CD14-positive monocyte (primary cell): ENCODE data around the gene ASPHD2. TPM values are rescaled to one million over a fixed set of nuclear protein-coding genes. Genes with fewer than 3 reads are reported as not detected.
A peak's percentile ranks its signal among the peaks of the same experiment; 100 is the strongest.

Experiments used
- DNase-seq, 3 donors: peaks; one replicate each; pipeline ENCODE4 v3.0.0-alpha.2; 2011 to 2022
- H2AFZ ChIP-seq: 2 replicates; pipeline ENCODE4 v1.6.0; 2012; ENCODE audit warnings: mild to moderate bottlenecking, low read depth, low read length, inconsistent platforms; ENCODE audit not compliant: insufficient read depth, poor library complexity, severe bottlenecking
- H3K27ac ChIP-seq, 2 donors: 1 replicate in 1 of 2; 2 replicates in 1 of 2; pipeline ENCODE4 v1.5.1; 2012 to 2013; ENCODE audit warnings: low read length in 2 of 2, control low read depth in 1 of 2, inconsistent platforms in 1 of 2, low read depth in 1 of 2, mild to moderate bottlenecking in 1 of 2
- H3K27me3 ChIP-seq, 2 donors: one replicate each; pipeline versions ENCODE4 v1.6.0 to v1.6.1; 2011 to 2013; ENCODE audit warnings: low read length in 2 of 2; ENCODE audit not compliant: control insufficient read depth in 2 of 2, insufficient read depth in 2 of 2
- H3K36me3 ChIP-seq, 2 donors: replicated peaks in 1 of 2; 1 replicate in 1 of 2; 2 replicates in 1 of 2; pipeline versions ENCODE4 v1.5.1 to v1.6.1; 2012 to 2013; ENCODE audit warnings: low read length in 2 of 2, control low read depth in 1 of 2, inconsistent platforms in 1 of 2, mild to moderate bottlenecking in 1 of 2; ENCODE audit not compliant: insufficient read depth in 2 of 2, control insufficient read depth in 1 of 2
- H3K4me1 ChIP-seq, 2 donors: 1 replicate in 1 of 2; 2 replicates in 1 of 2; pipeline versions ENCODE4 v1.5.1 to v1.6.1; 2012 to 2013; ENCODE audit warnings: low read length in 2 of 2, control low read depth in 1 of 2, inconsistent platforms in 1 of 2, mild to moderate bottlenecking in 1 of 2, moderate library complexity in 1 of 2; ENCODE audit not compliant: insufficient read depth in 2 of 2, control insufficient read depth in 1 of 2
- H3K4me2 ChIP-seq: replicated peaks from 2 replicates; pipeline ENCODE3; 2012; ENCODE audit warnings: low read length, moderate library complexity, mild to moderate bottlenecking; ENCODE audit not compliant: poor library complexity, severe bottlenecking; ENCODE audit errors: extremely low read depth
- H3K4me3 ChIP-seq, 3 experiments: fragments of 200-600 bp in 1 of 3; sonication (generic) in 1 of 3; replicated peaks in 1 of 3; 1 replicate in 2 of 3; 2 replicates in 1 of 3; pipeline ENCODE4 v1.5.1; 2011 to 2013; ENCODE audit warnings: low read length in 3 of 3, mild to moderate bottlenecking in 3 of 3, control low read depth in 2 of 3, low read depth in 2 of 3, inconsistent platforms in 1 of 3, moderate library complexity in 1 of 3
- H3K79me2 ChIP-seq: 2 replicates; pipeline ENCODE4 v1.6.0; 2012; ENCODE audit warnings: mild to moderate bottlenecking, control low read depth, inconsistent platforms, low read length, moderate library complexity; ENCODE audit not compliant: insufficient read depth
- H3K9ac ChIP-seq: 2 replicates; pipeline ENCODE4 v1.6.0; 2017; ENCODE audit warnings: low read length, mild to moderate bottlenecking; ENCODE audit not compliant: insufficient read depth, poor library complexity, severe bottlenecking
- H3K9me3 ChIP-seq, 2 donors: replicated peaks in 1 of 2; 1 replicate in 1 of 2; 2 replicates in 1 of 2; pipeline versions ENCODE4 v1.5.1 to v1.6.1; 2012 to 2013; ENCODE audit warnings: low read length in 2 of 2, control low read depth in 1 of 2; ENCODE audit not compliant: control insufficient read depth in 1 of 2, insufficient read depth in 1 of 2
- H4K20me1 ChIP-seq: 2 replicates; pipeline ENCODE4 v1.6.0; 2012; ENCODE audit warnings: mild to moderate bottlenecking, low read length, control low read depth, moderate library complexity; ENCODE audit not compliant: insufficient read depth
- H3K27ac Mint-ChIP-seq, 7 donors: one replicate each; pipeline ENCODE4 v1.8.0; 2020; ENCODE audit warnings: mild to moderate bottlenecking in 7 of 7, mixed read lengths in 7 of 7, moderate library complexity in 6 of 7, inconsistent platforms in 2 of 7
- H3K27me3 Mint-ChIP-seq, 3 donors: one replicate each; pipeline ENCODE4 v1.8.0; 2021 to 2022; ENCODE audit warnings: low read depth in 3 of 3, mild to moderate bottlenecking in 3 of 3, mixed read lengths in 3 of 3, moderate library complexity in 3 of 3, inconsistent platforms in 1 of 3
- H3K36me3 Mint-ChIP-seq, 2 donors: one replicate each; pipeline ENCODE4 v1.8.0; 2020; ENCODE audit warnings: mixed read lengths in 2 of 2, inconsistent platforms in 1 of 2, mild to moderate bottlenecking in 1 of 2
- H3K4me1 Mint-ChIP-seq: one replicate; pipeline ENCODE4 v1.8.0; 2020; ENCODE audit warnings: mild to moderate bottlenecking, mixed read lengths
- H3K4me3 Mint-ChIP-seq, 2 donors: one replicate each; pipeline ENCODE4 v1.8.0; 2020; ENCODE audit warnings: mild to moderate bottlenecking in 2 of 2, mixed read lengths in 2 of 2, moderate library complexity in 1 of 2
- H3K9me3 Mint-ChIP-seq, 7 donors: one replicate each; pipeline ENCODE4 v1.8.0; 2020 to 2022; ENCODE audit warnings: mixed read lengths in 7 of 7, mild to moderate bottlenecking in 6 of 7, moderate library complexity in 6 of 7, inconsistent platforms in 2 of 7
- WGBS: methylation state at CpG from one replicate; pipeline ENCODE4 v1.1.5; 2013; ENCODE audit warnings: missing lambda C conversion rate; ENCODE audit not compliant: insufficient coverage; 5-methylcytosine and 5-hydroxymethylcytosine counted together
- intact Hi-C, 2 donors: fragments of 100-400 bp; cut with micrococcal nuclease; formaldehyde crosslinking; loops; one replicate each; pipeline versions ENCODE4 v1.15.0 to v1.15.1; 2023
- polyA plus RNA-seq, 3 donors: library from polyadenylated mRNA; depleted of rRNA in 1 of 3; unstranded in 2 of 3; stranded (reverse) in 1 of 3; fragments of 300-500 nt in 2 of 3; fragments of >200 nt in 1 of 3; fragmentation: Illumina TruSeq in 2 of 3; gene quantifications; 1 replicate in 2 of 3; 2 replicates in 1 of 3; pipeline ENCODE4 v1.2.3, GENCODE V29; 2012 to 2021
- TF ChIP-seq, protein P1 (sequence below): fragments of 200-600 bp; IDR thresholded peaks from one replicate; pipeline ENCODE4 v1.8.0; 2022; ENCODE audit warnings: antibody characterized with exemption, mild to moderate bottlenecking

ASPHD2 gene
- polyA plus RNA-seq, 3 donors: 2.6 to 6.2 (median 4.1) TPM

DNA sequence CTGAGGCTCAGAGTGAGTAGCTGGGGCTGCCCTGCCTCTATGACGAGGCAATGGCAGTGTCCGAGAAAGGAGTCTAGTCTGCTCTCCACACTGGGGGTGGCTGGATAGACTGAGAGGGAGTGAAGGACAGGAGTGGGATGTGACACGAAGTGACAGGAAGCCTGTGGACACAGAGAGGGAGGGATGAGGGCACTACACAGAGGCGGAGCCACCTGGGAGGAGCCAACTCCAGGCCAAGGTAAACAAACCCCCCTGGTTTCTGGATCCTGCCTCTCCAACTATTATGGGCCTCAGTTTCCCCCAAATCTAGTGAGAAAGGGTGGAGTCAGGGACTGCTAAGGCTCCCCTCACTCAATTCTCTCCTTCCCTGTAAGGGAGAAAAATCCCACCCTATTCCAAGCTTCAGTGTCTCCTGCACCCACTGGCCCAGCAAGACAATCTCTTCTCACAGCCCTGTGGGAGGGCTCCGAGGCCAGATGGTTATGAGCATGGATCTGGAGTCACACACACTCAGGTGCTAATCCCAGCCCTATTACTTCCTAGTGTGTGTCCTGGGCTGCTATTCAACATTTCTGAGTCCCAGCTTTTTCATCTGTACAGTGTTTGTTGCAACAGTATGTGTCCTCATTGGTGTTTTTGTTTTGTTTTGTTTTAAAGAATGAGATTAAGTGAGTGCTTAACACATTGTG lies 24.9 kb downstream of the ASPHD2 start:
- Histone ChIP-seq H3K9ac (no peak overlapping the region), H3K9me3 (no peaks in the 10 kb centered on the region), H4K20me1 (no peaks in the 10 kb centered on the region), H3K27me3 (no peaks in the 10 kb centered on the region), H3K79me2 (no peaks in the 10 kb centered on the region), H3K4me2 (no peak overlapping the region), H2AFZ (no peak overlapping the region), H3K27ac (no peak overlapping the region), H3K36me3 (peaks cover 45 to 78% of the 10 kb centered on the region in 2 donors), H3K4me1 (no peaks in the 10 kb centered on the region), H3K4me3 (no peak overlapping the region)
- no peak for DNase-seq
- no peaks in the 10 kb centered on the region for H3K4me1 Mint-ChIP-seq
- H3K36me3 Mint-ChIP-seq: peaks cover 66 to 71% of the 10 kb centered on the region in 2 donors
- TF ChIP-seq, protein P1, sequence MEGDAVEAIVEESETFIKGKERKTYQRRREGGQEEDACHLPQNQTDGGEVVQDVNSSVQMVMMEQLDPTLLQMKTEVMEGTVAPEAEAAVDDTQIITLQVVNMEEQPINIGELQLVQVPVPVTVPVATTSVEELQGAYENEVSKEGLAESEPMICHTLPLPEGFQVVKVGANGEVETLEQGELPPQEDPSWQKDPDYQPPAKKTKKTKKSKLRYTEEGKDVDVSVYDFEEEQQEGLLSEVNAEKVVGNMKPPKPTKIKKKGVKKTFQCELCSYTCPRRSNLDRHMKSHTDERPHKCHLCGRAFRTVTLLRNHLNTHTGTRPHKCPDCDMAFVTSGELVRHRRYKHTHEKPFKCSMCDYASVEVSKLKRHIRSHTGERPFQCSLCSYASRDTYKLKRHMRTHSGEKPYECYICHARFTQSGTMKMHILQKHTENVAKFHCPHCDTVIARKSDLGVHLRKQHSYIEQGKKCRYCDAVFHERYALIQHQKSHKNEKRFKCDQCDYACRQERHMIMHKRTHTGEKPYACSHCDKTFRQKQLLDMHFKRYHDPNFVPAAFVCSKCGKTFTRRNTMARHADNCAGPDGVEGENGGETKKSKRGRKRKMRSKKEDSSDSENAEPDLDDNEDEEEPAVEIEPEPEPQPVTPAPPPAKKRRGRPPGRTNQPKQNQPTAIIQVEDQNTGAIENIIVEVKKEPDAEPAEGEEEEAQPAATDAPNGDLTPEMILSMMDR: no peak
- H3K27ac Mint-ChIP-seq: peak overlapping the region in 1 of 7 donors; percentile 59
- peaks cover 0 to 3% (median 0%) of the 10 kb centered on the region in 7 donors for H3K9me3 Mint-ChIP-seq
- no peak overlapping the region for H3K4me3 Mint-ChIP-seq
- peaks cover 0 to 2% (median 2%) of the 10 kb centered on the region in 3 donors for H3K27me3 Mint-ChIP-seq
- intact Hi-C loops: no loop called here
- 81% methylated on average over 3 of the region's 5 CpGs for WGBS

DNA sequence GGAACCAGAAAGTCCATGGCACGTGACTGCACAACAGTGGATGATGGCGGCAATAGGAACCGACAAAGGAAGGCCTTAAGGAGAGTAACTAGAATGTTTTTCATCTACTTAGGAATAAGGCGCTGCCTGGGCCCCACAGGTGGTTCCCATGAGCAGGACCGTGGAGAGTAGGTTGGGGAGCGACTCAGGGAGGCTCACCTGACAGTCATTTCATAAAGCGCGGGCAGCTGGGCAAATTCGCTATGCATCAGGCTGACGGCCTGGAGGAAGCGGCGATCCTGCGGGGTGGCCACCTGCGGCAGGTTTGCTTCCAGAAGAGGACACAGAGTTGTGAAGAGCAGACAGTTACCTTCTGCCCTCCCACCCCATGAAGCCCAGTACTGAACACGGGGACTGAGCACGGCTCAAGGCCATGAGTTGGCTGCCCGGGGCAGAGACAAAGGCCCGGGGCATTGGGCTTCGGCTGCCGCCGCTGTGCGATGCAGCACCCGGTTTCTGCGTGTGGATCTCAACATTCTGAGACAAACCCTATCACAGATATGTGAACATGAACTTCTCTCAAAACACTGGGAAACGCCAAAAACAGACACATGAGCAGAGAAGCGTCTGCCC lies 28.7 kb downstream of the ASPHD2 start:
- Histone ChIP-seq H3K79me2 (no peaks in the 10 kb centered on the region), H3K4me3 (no peak overlapping the region), H3K27me3 (no peaks in the 10 kb centered on the region), H3K36me3 (peaks cover 41 to 76% of the 10 kb centered on the region in 2 donors), H2AFZ (no peak overlapping the region), H3K27ac (no peak overlapping the region), H3K4me2 (no peak overlapping the region), H3K9me3 (no peaks in the 10 kb centered on the region), H4K20me1 (no peaks in the 10 kb centered on the region), H3K9ac (no peak overlapping the region), H3K4me1 (no peaks in the 10 kb centered on the region)
- H3K4me1 Mint-ChIP-seq: no peaks in the 10 kb centered on the region
- peak overlapping the region in 1 of 7 donors; percentile 75 for H3K27ac Mint-ChIP-seq
- H3K4me3 Mint-ChIP-seq: no peak overlapping the region
- peaks cover 0 to 1% (median 0%) of the 10 kb centered on the region in 7 donors for H3K9me3 Mint-ChIP-seq
- H3K27me3 Mint-ChIP-seq: peaks cover 0 to 2% (median 0%) of the 10 kb centered on the region in 3 donors
- no peak for DNase-seq
- whole genome bisulfite sequencing: 98% methylated on average over 26 of the region's 26 CpGs
- H3K36me3 Mint-ChIP-seq: peaks cover 56 to 66% of the 10 kb centered on the region in 2 donors
- intact Hi-C loops: no loop called here
- TF ChIP-seq, protein P1: no peak
